ENCODE measurements around the gene ACMSD.

ACMSD gene

DNA sequence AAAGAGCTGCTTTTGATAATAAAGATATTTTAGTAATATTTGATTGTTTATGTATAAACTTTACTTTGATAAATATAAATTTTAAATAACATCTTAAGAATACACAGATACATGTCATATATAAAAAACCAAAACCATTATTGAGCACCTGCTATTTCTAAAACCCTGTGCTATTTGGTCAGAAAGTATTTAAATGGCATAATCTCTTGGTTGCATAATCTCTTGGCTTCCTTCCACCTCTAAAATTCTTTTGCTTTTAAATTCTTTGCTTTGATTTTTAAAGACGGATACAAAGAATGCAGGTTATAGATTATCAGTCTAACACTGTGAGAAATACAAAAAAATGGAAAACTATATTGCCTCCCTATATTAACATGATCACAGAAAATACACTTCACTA, 36.9 kb downstream of the ACMSD start:
- no peak for TF ChIP-seq CTCF (IDR thresholded peaks at IDR 0.05; ENCODE audit: control insufficient read depth, extremely low read depth, insufficient read depth)
- no peak for DNase-seq (ENCODE audit: low read depth)
- H3K4me3 ChIP-seq (ENCODE audit: low read depth, low read length) = no peak overlapping the region

- no peak for DNase-seq (ENCODE audit: low read depth)
- no peak for TF ChIP-seq CTCF (IDR thresholded peaks at IDR 0.05; ENCODE audit: control insufficient read depth, extremely low read depth, insufficient read depth)
- H3K4me3 ChIP-seq (ENCODE audit: low read depth, low read length) = no peak overlapping the region
These were observed 44.4 kb downstream of the ACMSD start for GRCh38 chr2:134882773-134883172.

GRCh38 chr2:134883552-134884293, 45.3 kb downstream of the ACMSD start:
- no peak overlapping the region for H3K4me3 ChIP-seq (ENCODE audit: low read depth, low read length)
- DNase-seq (ENCODE audit: low read depth) = no peak
- TF ChIP-seq CTCF (IDR thresholded peaks at IDR 0.05; ENCODE audit: control insufficient read depth, extremely low read depth, insufficient read depth) = no peak

GRCh38 chr2:134884435-134884834, 46.0 kb downstream of the ACMSD start:
- DNase-seq (ENCODE audit: low read depth) = no peak
- no peak overlapping the region for H3K4me3 ChIP-seq (ENCODE audit: low read depth, low read length)
- no peak for TF ChIP-seq CTCF (IDR thresholded peaks at IDR 0.05; ENCODE audit: control insufficient read depth, extremely low read depth, insufficient read depth)

GRCh38 chr2:134892282-134893035, 54.0 kb downstream of the ACMSD start:
- DNase-seq (ENCODE audit: low read depth) = no peak
- no peak overlapping the region for H3K4me3 ChIP-seq (ENCODE audit: low read depth, low read length)
- TF ChIP-seq CTCF (IDR thresholded peaks at IDR 0.05; ENCODE audit: control insufficient read depth, extremely low read depth, insufficient read depth) = no peak

DNA sequence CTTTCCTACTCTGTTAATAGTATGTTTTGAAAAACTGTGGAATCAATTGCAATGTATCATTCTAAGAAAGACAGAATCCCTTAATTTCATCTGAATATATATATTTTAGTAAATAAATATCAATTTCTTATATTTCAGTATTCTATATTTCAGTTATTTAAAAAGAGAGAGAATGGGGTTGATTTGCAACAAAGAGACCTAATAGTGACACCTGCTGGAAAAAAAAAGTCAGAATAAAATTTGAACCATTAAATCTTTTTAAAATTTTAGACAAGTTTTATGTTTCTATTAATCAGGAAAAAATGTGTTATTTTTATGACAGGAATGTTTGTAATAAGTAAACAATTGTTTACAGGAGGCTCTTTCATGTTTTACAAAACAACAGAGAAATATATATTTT, 59.5 kb downstream of the ACMSD start:
- no peak for DNase-seq (ENCODE audit: low read depth)
- H3K4me3 ChIP-seq (ENCODE audit: low read depth, low read length) = no peak overlapping the region
- TF ChIP-seq CTCF (IDR thresholded peaks at IDR 0.05; ENCODE audit: control insufficient read depth, extremely low read depth, insufficient read depth) = peak; percentile 31

Measured in LNCaP clone FGC (cell line).